GM13976 (cell line): Measurements from ENCODE around the gene KCNMA1.

Source experiments
- DNase-seq: peaks from one replicate; pipeline ENCODE4 v3.0.0; 2012; ENCODE audit warnings: low spot score
- CTCF ChIP-seq: IDR thresholded peaks from 2 replicates; pipeline ENCODE4 v1.5.1; 2012; ENCODE audit warnings: borderline replicate concordance, mild to moderate bottlenecking; ENCODE audit not compliant: insufficient read depth; ENCODE audit errors: extremely low read depth, missing control alignments, control extremely low read depth
- in situ Hi-C: fragments of 300-500 bp; cut with MboI; formaldehyde crosslinking; loops from one replicate; pipeline ENCODE4 v1.12.0; 2022; ENCODE audit warnings: low sequenced_read_pairs, mixed read lengths, inconsistent platforms; ENCODE audit not compliant: unreplicated experiment

KCNMA1 gene

DNA sequence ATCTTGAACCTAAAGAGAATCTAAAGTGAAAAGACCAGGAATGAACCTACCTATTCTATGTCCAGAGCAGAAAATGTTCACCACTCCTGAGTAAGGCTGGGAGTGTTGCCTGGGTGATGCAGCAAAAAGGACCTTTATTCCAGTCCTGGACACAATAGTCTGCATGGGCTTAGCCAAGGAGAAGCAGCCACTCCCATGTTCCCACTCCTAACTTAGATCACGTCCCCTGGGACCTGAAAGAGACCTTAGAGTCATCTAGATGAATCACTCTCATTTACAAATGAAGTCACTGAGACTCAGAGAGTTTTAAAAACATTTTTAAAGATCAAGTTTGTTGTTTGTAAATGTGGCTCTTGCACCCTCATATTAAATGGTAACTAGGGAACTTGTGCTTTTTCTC, 763.4 kb downstream of the KCNMA1 start:
- no peak for TF ChIP-seq CTCF
- in situ Hi-C loops: no loop called here
- DNase-seq: no peak

DNA sequence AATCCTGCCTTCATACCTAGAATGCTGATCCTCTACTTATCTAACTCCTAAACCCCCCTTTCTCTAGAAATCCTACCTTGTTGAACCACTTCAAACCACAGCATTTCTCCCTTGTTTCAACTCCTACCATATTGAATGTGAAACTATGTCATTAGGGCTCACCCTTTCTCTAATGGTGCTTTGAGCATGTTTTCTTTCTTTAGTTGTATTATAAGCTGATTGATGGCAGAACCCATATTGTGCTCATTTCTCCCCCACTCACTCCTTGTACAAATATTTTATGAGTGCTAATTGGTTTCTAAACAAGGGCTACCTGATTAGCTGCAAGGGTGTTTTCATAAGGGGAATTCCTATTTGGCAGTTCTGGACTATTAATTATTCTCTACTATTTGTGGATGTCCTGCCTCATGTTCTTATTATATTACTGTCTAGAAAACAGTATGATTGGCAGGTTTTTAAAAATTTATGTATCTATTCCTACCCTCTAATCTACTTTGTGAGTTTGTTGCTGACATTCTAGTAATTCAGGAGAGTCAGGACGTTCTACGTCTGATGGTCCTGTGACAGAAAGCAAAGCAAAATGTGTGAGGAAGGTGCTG, 765.8 kb downstream of the KCNMA1 start:
- TF ChIP-seq CTCF: no peak
- no peak for DNase-seq
- in situ Hi-C loops: no loop called here

DNA sequence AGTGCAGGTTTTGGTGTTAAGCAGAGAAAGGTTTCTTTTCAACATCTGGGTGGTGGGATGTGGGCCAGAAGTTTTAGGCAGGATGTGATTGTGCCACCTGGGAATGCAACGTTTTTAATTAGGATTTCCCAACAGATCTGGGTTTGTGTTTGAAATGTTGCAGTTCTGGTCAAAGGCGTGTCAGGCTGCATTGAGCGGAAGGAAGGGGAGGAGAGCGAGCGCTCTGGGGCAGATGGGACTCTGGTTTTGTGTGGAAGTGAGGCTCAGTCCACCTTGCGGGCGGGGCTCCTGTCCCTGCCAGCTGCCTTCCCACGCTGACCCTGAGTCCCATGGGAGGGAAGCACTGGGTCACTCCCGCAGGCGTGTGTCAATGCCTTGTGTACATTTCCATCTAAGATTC, 767.7 kb downstream of the KCNMA1 start:
- in situ Hi-C loops: no loop called here
- TF ChIP-seq CTCF: no peak
- DNase-seq: no peak

GRCh38 chr10:76868098-76868977, 769.3 kb downstream of the KCNMA1 start:
- DNase-seq: no peak
- no peak for TF ChIP-seq CTCF
- in situ Hi-C loops: no loop called here

- in situ Hi-C loops: no loop called here
- no peak for DNase-seq
Observed at GRCh38 chr10:76866841-76867586, 770.6 kb downstream of the KCNMA1 start.

More at GRCh38 chr10:76866841-76867586, 770.6 kb downstream of the KCNMA1 start:
- TF ChIP-seq CTCF: no peak
